Ovary (tissue), 3 donors: ENCODE measurements around the gene KCNQ5.

Source experiments
- EP300 ChIP-seq: sonication (generic); formaldehyde crosslinking; IDR thresholded peaks from one replicate; pipeline ENCODE4 v1.6.1; 2017; ENCODE audit warnings: antibody characterized with exemption
- POLR2A ChIP-seq: fragments of 450-650 bp; IDR thresholded peaks from one replicate; pipeline ENCODE4 v1.6.1; 2017; ENCODE audit warnings: antibody characterized with exemption, mild to moderate bottlenecking, moderate library complexity
- TF ChIP-seq, protein P1 (sequence below), 3 donors: fragments of 450-650 bp in 2 of 3; fragments of 200-600 bp in 1 of 3; IDR thresholded peaks; one replicate each; pipeline versions ENCODE4 v1.5.1 to v1.8.0; 2016 to 2022; ENCODE audit warnings: antibody characterized with exemption in 3 of 3, mild to moderate bottlenecking in 1 of 3
- donor health status: DM: no; HTN: no; CAD: no.

DNA sequence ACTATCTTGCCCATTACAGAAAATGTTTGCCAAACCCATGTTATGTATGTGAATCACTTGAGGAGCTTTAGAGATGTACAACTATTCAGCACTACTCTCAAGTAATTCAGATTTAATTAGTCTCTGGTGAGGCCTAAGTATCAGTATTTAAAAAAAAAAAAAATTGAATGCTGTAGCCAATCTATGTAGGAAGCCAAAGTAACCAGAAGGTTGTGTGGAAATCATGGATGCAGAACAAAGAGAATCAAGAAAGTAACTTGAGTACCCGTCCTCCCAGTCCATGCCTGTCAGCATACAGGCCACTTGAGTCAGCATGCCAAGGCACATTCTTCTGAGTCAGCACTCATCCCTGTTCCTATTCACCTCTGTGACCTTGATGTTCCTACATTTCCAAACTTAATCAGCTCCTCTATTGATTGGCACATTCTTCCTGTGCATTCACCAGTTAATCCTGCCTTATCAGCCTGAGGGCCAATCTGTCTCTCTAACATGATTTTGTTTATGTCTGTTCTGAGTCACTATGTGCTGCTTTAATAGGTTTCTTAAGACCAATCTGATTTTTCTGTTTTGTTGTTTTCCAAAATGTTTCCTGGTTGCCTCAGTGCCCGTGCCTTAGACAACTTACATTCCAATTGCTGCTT, 165.6 kb downstream of the KCNQ5 start:
- TF ChIP-seq, protein P1, sequence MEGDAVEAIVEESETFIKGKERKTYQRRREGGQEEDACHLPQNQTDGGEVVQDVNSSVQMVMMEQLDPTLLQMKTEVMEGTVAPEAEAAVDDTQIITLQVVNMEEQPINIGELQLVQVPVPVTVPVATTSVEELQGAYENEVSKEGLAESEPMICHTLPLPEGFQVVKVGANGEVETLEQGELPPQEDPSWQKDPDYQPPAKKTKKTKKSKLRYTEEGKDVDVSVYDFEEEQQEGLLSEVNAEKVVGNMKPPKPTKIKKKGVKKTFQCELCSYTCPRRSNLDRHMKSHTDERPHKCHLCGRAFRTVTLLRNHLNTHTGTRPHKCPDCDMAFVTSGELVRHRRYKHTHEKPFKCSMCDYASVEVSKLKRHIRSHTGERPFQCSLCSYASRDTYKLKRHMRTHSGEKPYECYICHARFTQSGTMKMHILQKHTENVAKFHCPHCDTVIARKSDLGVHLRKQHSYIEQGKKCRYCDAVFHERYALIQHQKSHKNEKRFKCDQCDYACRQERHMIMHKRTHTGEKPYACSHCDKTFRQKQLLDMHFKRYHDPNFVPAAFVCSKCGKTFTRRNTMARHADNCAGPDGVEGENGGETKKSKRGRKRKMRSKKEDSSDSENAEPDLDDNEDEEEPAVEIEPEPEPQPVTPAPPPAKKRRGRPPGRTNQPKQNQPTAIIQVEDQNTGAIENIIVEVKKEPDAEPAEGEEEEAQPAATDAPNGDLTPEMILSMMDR (IDR thresholded peaks at IDR 0.05) = no peak
- TF ChIP-seq POLR2A = no peak
- no peak for TF ChIP-seq EP300
